HEK293 (cell line): ENCODE measurements around the gene FOXP1.

ENCODE experiments used
- CTCF ChIA-PET: fragments of 350-600 bp; formaldehyde crosslinking; extraction: SDS; loops from one replicate; lab custom pipeline; 2021; ENCODE audit warnings: antibody characterized with exemption; lab: Yijun Ruan, JAX
- POLR2A ChIA-PET: fragments of 300-600 bp; formaldehyde crosslinking; extraction: SDS; loops from one replicate; lab custom pipeline; 2020; ENCODE audit warnings: antibody characterized with exemption, inconsistent platforms; lab: Yijun Ruan, JAX
- H3K27ac ChIP-seq: fragments of 200-500 bp; sonication (Bioruptor generic); 2 replicates; pipeline ENCODE4 v1.5.1; 2014; ENCODE audit warnings: low read depth, low read length, control low read depth, inconsistent platforms; ENCODE audit errors: extremely low read depth
- H3K36me3 ChIP-seq, 2 experiments: fragments of 200-500 bp in 1 of 2; sonication (Bioruptor generic) in 1 of 2; 1 replicate in 1 of 2; 2 replicates in 1 of 2; pipeline ENCODE4 v1.5.1; 2014 to 2017; ENCODE audit warnings: inconsistent platforms in 2 of 2, low read length in 2 of 2; ENCODE audit not compliant: control insufficient read depth in 2 of 2, insufficient read depth in 1 of 2
- H3K4me1 ChIP-seq: fragments of 200-500 bp; sonication (Bioruptor generic); 2 replicates; pipeline ENCODE4 v1.5.1; 2014; ENCODE audit warnings: mild to moderate bottlenecking, low read length, inconsistent platforms; ENCODE audit not compliant: control insufficient read depth, insufficient read depth
- H3K4me3 ChIP-seq: 2 replicates; pipeline ENCODE4 v1.5.1; 2011; ENCODE audit warnings: low read depth, mild to moderate bottlenecking, control low read depth, low read length, moderate library complexity
- H3K9me3 ChIP-seq: fragments of 200-500 bp; sonication (Bioruptor generic); 2 replicates; pipeline ENCODE4 v1.5.1; 2014; ENCODE audit warnings: low read depth, low read length, inconsistent platforms; ENCODE audit not compliant: control insufficient read depth, insufficient read depth
- KLF10 ChIP-seq: fragments of 450-650 bp; IDR thresholded peaks from 2 replicates; pipeline ENCODE4 v1.5.1; 2018; ENCODE audit warnings: missing biosample characterization, mild to moderate bottlenecking, missing genetic modification characterization
- SP7 ChIP-seq: fragments of 450-650 bp; formaldehyde crosslinking; IDR thresholded peaks from 2 replicates; pipeline ENCODE4 v1.5.1; 2016; ENCODE audit warnings: missing biosample characterization, missing genetic modification characterization
- ZBTB48 ChIP-seq: fragments of 450-650 bp; formaldehyde crosslinking; IDR thresholded peaks from 2 replicates; pipeline ENCODE4 v1.5.1; 2016; ENCODE audit warnings: missing biosample characterization, missing genetic modification characterization
- ZFHX2 ChIP-seq: fragments of 450-650 bp; formaldehyde crosslinking; conservative IDR thresholded peaks from 2 replicates; pipeline ENCODE4 v1.5.1; 2016; ENCODE audit warnings: missing biosample characterization, missing genetic modification characterization
- ZFP3 ChIP-seq: fragments of 450-650 bp; formaldehyde crosslinking; IDR thresholded peaks from 2 replicates; pipeline ENCODE4 v1.5.1; 2016; ENCODE audit warnings: low read depth, missing biosample characterization, missing genetic modification characterization
- ZNF10 ChIP-seq: fragments of 450-650 bp; formaldehyde crosslinking; IDR thresholded peaks from 2 replicates; pipeline ENCODE4 v1.5.1; 2017; ENCODE audit warnings: missing biosample characterization, missing genetic modification characterization
- ZNF133 ChIP-seq: fragments of 450-650 bp; formaldehyde crosslinking; IDR thresholded peaks from 2 replicates; pipeline ENCODE4 v1.5.1; 2016; ENCODE audit warnings: missing biosample characterization, missing genetic modification characterization
- ZNF155 ChIP-seq: fragments of 450-650 bp; formaldehyde crosslinking; IDR thresholded peaks from 2 replicates; pipeline ENCODE4 v1.5.1; 2016; ENCODE audit warnings: missing biosample characterization, missing genetic modification characterization
- ZNF23 ChIP-seq: fragments of 450-650 bp; formaldehyde crosslinking; IDR thresholded peaks from 2 replicates; pipeline ENCODE4 v1.5.1; 2016; ENCODE audit warnings: missing biosample characterization, missing genetic modification characterization, borderline replicate concordance
- ZNF239 ChIP-seq: fragments of 450-650 bp; formaldehyde crosslinking; IDR thresholded peaks from 2 replicates; pipeline ENCODE4 v1.5.1; 2016; ENCODE audit warnings: missing biosample characterization, missing genetic modification characterization
- ZNF266 ChIP-seq: fragments of 450-650 bp; formaldehyde crosslinking; IDR thresholded peaks from 2 replicates; pipeline ENCODE4 v1.5.1; 2016; ENCODE audit warnings: missing biosample characterization, missing genetic modification characterization, low read depth
- ZNF280C ChIP-seq: fragments of 450-650 bp; formaldehyde crosslinking; IDR thresholded peaks from 2 replicates; pipeline ENCODE4 v1.5.1; 2016; ENCODE audit warnings: missing biosample characterization, missing genetic modification characterization
- ZNF433 ChIP-seq: fragments of 450-650 bp; formaldehyde crosslinking; IDR thresholded peaks from 2 replicates; pipeline ENCODE4 v1.5.1; 2016; ENCODE audit warnings: missing biosample characterization, missing genetic modification characterization, low read depth
- ZNF521 ChIP-seq: fragments of 450-650 bp; formaldehyde crosslinking; IDR thresholded peaks from 2 replicates; pipeline ENCODE4 v1.5.1; 2017; ENCODE audit warnings: missing biosample characterization, mild to moderate bottlenecking, missing genetic modification characterization
- ZNF530 ChIP-seq: fragments of 450-650 bp; formaldehyde crosslinking; IDR thresholded peaks from 2 replicates; pipeline ENCODE4 v1.5.1; 2016; ENCODE audit warnings: low read depth, missing biosample characterization, missing genetic modification characterization
- ZNF660 ChIP-seq: fragments of 450-650 bp; IDR thresholded peaks from 2 replicates; pipeline ENCODE4 v1.5.1; 2018; ENCODE audit warnings: missing biosample characterization, mild to moderate bottlenecking, missing genetic modification characterization
- ZNF664 ChIP-seq: fragments of 450-650 bp; formaldehyde crosslinking; IDR thresholded peaks from 2 replicates; pipeline ENCODE4 v1.5.1; 2016; ENCODE audit warnings: missing biosample characterization, missing genetic modification characterization
- ZNF704 ChIP-seq: fragments of 450-650 bp; formaldehyde crosslinking; IDR thresholded peaks from 2 replicates; pipeline ENCODE4 v1.5.1; 2016; ENCODE audit warnings: missing biosample characterization, missing genetic modification characterization
- ZNF777 ChIP-seq: fragments of 450-650 bp; formaldehyde crosslinking; IDR thresholded peaks from 2 replicates; pipeline ENCODE4 v1.5.1; 2017; ENCODE audit warnings: missing biosample characterization, missing genetic modification characterization, borderline replicate concordance
- ZNF785 ChIP-seq: fragments of 450-650 bp; formaldehyde crosslinking; IDR thresholded peaks from 2 replicates; pipeline ENCODE4 v1.5.1; 2016; ENCODE audit warnings: missing biosample characterization, missing genetic modification characterization
- ZNF837 ChIP-seq: fragments of 450-650 bp; formaldehyde crosslinking; IDR thresholded peaks from 2 replicates; pipeline ENCODE4 v1.5.1; 2016; ENCODE audit warnings: missing biosample characterization, missing genetic modification characterization
- TF ChIP-seq, protein P1 (sequence below): fragments of 450-650 bp; formaldehyde crosslinking; IDR thresholded peaks from 2 replicates; pipeline ENCODE4 v1.5.1; 2016; ENCODE audit warnings: missing biosample characterization, missing genetic modification characterization
- TF ChIP-seq, protein P2 (sequence below): fragments of 450-650 bp; formaldehyde crosslinking; IDR thresholded peaks from 2 replicates; pipeline ENCODE4 v1.5.1; 2016; ENCODE audit warnings: missing biosample characterization, missing genetic modification characterization

Gene FOXP1

GRCh38 chr3:71162221-71162620 is 421.3 kb downstream of the FOXP1 start:
- CTCF ChIA-PET = no interaction called here
- POLR2A ChIA-PET = no interaction called here

GRCh38 chr3:71160785-71161546 is 422.6 kb downstream of the FOXP1 start:
- no peaks in the 10 kb centered on the region for H3K36me3 ChIP-seq
- TF ChIP-seq ZNF280C (no peak), ZNF239 (tag by site-specific recombination) (no peak), ZFHX2 (tag by site-specific recombination) (no peak), SP7 (tag by site-specific recombination) (no peak), ZNF785 (tag by site-specific recombination) (no peak)
- TF ChIP-seq, protein P1, sequence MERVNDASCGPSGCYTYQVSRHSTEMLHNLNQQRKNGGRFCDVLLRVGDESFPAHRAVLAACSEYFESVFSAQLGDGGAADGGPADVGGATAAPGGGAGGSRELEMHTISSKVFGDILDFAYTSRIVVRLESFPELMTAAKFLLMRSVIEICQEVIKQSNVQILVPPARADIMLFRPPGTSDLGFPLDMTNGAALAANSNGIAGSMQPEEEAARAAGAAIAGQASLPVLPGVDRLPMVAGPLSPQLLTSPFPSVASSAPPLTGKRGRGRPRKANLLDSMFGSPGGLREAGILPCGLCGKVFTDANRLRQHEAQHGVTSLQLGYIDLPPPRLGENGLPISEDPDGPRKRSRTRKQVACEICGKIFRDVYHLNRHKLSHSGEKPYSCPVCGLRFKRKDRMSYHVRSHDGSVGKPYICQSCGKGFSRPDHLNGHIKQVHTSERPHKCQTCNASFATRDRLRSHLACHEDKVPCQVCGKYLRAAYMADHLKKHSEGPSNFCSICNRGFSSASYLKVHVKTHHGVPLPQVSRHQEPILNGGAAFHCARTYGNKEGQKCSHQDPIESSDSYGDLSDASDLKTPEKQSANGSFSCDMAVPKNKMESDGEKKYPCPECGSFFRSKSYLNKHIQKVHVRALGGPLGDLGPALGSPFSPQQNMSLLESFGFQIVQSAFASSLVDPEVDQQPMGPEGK (tag by site-specific recombination) = no peak
- TF ChIP-seq, all 188 proteins: peak for 0
- ChIA-PET POLR2A (no interaction called here), CTCF (no interaction called here)
- no peak overlapping the region for H3K27ac ChIP-seq
- no peak overlapping the region for H3K4me3 ChIP-seq
- H3K9me3 ChIP-seq = no peaks in the 10 kb centered on the region
- no peaks in the 10 kb centered on the region for H3K4me1 ChIP-seq

More at GRCh38 chr3:71162221-71162620, 421.3 kb downstream of the FOXP1 start:
- peaks cover 7% of the 10 kb centered on the region for H3K4me1 ChIP-seq
- TF ChIP-seq KLF10 (tag by site-specific recombination) = no peak
- no peak overlapping the region for H3K4me3 ChIP-seq
- H3K36me3 ChIP-seq = no peaks in the 10 kb centered on the region
- no peaks in the 10 kb centered on the region for H3K9me3 ChIP-seq
- H3K27ac ChIP-seq = no peak overlapping the region

GRCh38 chr3:71156062-71156665 is 427.4 kb downstream of the FOXP1 start:
- no peaks in the 10 kb centered on the region for H3K4me1 ChIP-seq
- TF ChIP-seq ZFP3 = no peak
- TF ChIP-seq ZNF785 (tag by site-specific recombination) = no peak
- TF ChIP-seq ZNF521 = no peak
- no peak for TF ChIP-seq ZNF530 (tag by site-specific recombination)
- no peak for TF ChIP-seq ZNF23
- TF ChIP-seq ZBTB48 (tag by site-specific recombination) = no peak
- no peak for TF ChIP-seq ZNF777
- no peak for TF ChIP-seq ZNF660
- no peak for TF ChIP-seq ZNF133 (tag by site-specific recombination)
- no peak for TF ChIP-seq ZNF704 (tag by site-specific recombination)
- TF ChIP-seq, protein P2, sequence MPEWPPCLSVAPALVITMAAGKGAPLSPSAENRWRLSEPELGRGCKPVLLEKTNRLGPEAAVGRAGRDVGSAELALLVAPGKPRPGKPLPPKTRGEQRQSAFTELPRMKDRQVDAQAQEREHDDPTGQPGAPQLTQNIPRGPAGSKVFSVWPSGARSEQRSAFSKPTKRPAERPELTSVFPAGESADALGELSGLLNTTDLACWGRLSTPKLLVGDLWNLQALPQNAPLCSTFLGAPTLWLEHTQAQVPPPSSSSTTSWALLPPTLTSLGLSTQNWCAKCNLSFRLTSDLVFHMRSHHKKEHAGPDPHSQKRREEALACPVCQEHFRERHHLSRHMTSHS (tag by site-specific recombination) = no peak
- no peak for TF ChIP-seq ZNF155 (tag by site-specific recombination)
- no peak for TF ChIP-seq ZNF266 (tag by site-specific recombination)
- TF ChIP-seq ZNF664 (tag by site-specific recombination) = no peak
- TF ChIP-seq ZNF10 = no peak
- no peak for TF ChIP-seq ZNF433 (tag by site-specific recombination)
- no peak for TF ChIP-seq ZNF837 (tag by site-specific recombination)
- H3K4me3 ChIP-seq = no peak overlapping the region
- ChIA-PET POLR2A (no interaction called here), CTCF (no interaction called here)
- H3K27ac ChIP-seq = no peak overlapping the region
- no peaks in the 10 kb centered on the region for H3K9me3 ChIP-seq
- H3K36me3 ChIP-seq = no peaks in the 10 kb centered on the region
